ENCODE measurements around the gene MINDY4.

GRCh38 chr7:30865821-30866220 is 94.6 kb downstream of the MINDY4 start:
- TF ChIP-seq CTCF (IDR thresholded peaks at IDR 0.05) (no peak), IRF2 (CRISPR knock-in tag; IDR thresholded peaks at IDR 0.05; ENCODE audit: borderline replicate concordance, low read depth) (no peak), GABPB1 (CRISPR knock-in tag; IDR thresholded peaks at IDR 0.05) (no peak), TEAD4 (CRISPR knock-in tag; IDR thresholded peaks at IDR 0.05) (no peak), NR2C2 (CRISPR knock-in tag; IDR thresholded peaks at IDR 0.05) (no peak), PREB (CRISPR knock-in tag; IDR thresholded peaks at IDR 0.05; ENCODE audit: borderline replicate concordance) (no peak), ZBTB43 (CRISPR knock-in tag; IDR thresholded peaks at IDR 0.05) (no peak), JUN (CRISPR knock-in tag; IDR thresholded peaks at IDR 0.05) (no peak)

Measured in WTC11 (cell line).